ENCODE measurements around the gene SNAI3. TPM values are rescaled to one million over a fixed set of nuclear protein-coding genes. Genes with fewer than 3 reads are reported as not detected.
A peak's percentile ranks its signal among the peaks of the same experiment; 100 is the strongest.

Gene SNAI3
- total RNA-seq, 4 donors from 2014 or later, result 0.40 to 0.44 TPM; not detected in 2

- H3K36me3 ChIP-seq, result peaks cover 44% of the 10 kb centered on the region
- no peaks in the 10 kb centered on the region for H3K27me3 ChIP-seq
- TF ChIP-seq CTCF (IDR thresholded peaks at IDR 0.05) (no peak), POLR2A (IDR thresholded peaks at IDR 0.05) (no peak), POLR2AphosphoS5 (IDR thresholded peaks at IDR 0.05) (no peak), EP300 (IDR thresholded peaks at IDR 0.05) (no peak)
- peaks cover 8% of the 10 kb centered on the region for H3K4me1 ChIP-seq
- no CpG with 5 or more reads among the region's 25 CpGs for WGBS
- H3K4me3 ChIP-seq, result no peak overlapping the region
- H3K9me3 ChIP-seq, result no peaks in the 10 kb centered on the region
- no peak overlapping the region for H3K27ac ChIP-seq
- DNase-seq (ENCODE audit: low spot score in 2 of 2), result no peak
Observed at GRCh38 chr16:88712362-88712979, 26.2 kb upstream of the SNAI3 start.

GRCh38 chr16:88711750-88712340 lies 25.5 kb upstream of the SNAI3 start:
- H3K9me3 ChIP-seq, result no peaks in the 10 kb centered on the region
- H3K27ac ChIP-seq, result no peak overlapping the region
- no peak for DNase-seq (ENCODE audit: low spot score in 2 of 2)
- no peak for TF ChIP-seq POLR2AphosphoS5 (IDR thresholded peaks at IDR 0.05)
- TF ChIP-seq POLR2A (IDR thresholded peaks at IDR 0.05), result no peak
- no peak for TF ChIP-seq EP300 (IDR thresholded peaks at IDR 0.05)
- no peak for TF ChIP-seq CTCF (IDR thresholded peaks at IDR 0.05)
- peaks cover 37% of the 10 kb centered on the region for H3K36me3 ChIP-seq
- peaks cover 15% of the 10 kb centered on the region for H3K4me1 ChIP-seq
- 63% methylated on average over 4 of the region's 18 CpGs for WGBS
- H3K27me3 ChIP-seq, result no peaks in the 10 kb centered on the region
- no peak overlapping the region for H3K4me3 ChIP-seq

GRCh38 chr16:88710556-88710955 lies 24.2 kb upstream of the SNAI3 start:
- Histone ChIP-seq H3K4me1 (peaks cover 20% of the 10 kb centered on the region), H3K27ac (no peak overlapping the region), H3K27me3 (no peaks in the 10 kb centered on the region), H3K4me3 (no peak overlapping the region), H3K9me3 (no peaks in the 10 kb centered on the region), H3K36me3 (peaks cover 24% of the 10 kb centered on the region)
- WGBS, result 71% methylated on average over 12 of the region's 16 CpGs
- TF ChIP-seq POLR2A (IDR thresholded peaks at IDR 0.05), result no peak
- no peak for TF ChIP-seq POLR2AphosphoS5 (IDR thresholded peaks at IDR 0.05)
- no peak for TF ChIP-seq CTCF (IDR thresholded peaks at IDR 0.05)
- no peak for TF ChIP-seq EP300 (IDR thresholded peaks at IDR 0.05)
- DNase-seq (ENCODE audit: low spot score in 2 of 2), result no peak

GRCh38 chr16:88706965-88707826 lies 20.9 kb upstream of the SNAI3 start:
- Histone ChIP-seq H3K4me3 (peak overlapping the region; percentile 100), H3K36me3 (peaks cover 5% of the 10 kb centered on the region), H3K4me1 (peaks cover 49% of the 10 kb centered on the region), H3K9me3 (no peaks in the 10 kb centered on the region), H3K27me3 (no peaks in the 10 kb centered on the region), H3K27ac (peak overlapping the region; percentile 89)
- 32% methylated on average over 16 of the region's 17 CpGs for WGBS
- DNase-seq (ENCODE audit: low spot score in 2 of 2), result no peak
- TF ChIP-seq EP300 (IDR thresholded peaks at IDR 0.05) (no peak), POLR2AphosphoS5 (IDR thresholded peaks at IDR 0.05) (no peak), POLR2A (IDR thresholded peaks at IDR 0.05) (no peak), CTCF (IDR thresholded peaks at IDR 0.05) (no peak)
